ENCODE results near the gene CCDC177. TPM values are rescaled to one million over a fixed set of nuclear protein-coding genes. Genes with fewer than 3 reads are reported as not detected.

Gene CCDC177
- total RNA-seq, 8 experiments from 2014 or later: 0.24 to 4.3 (median 3.5) TPM; not detected in 1

DNA sequence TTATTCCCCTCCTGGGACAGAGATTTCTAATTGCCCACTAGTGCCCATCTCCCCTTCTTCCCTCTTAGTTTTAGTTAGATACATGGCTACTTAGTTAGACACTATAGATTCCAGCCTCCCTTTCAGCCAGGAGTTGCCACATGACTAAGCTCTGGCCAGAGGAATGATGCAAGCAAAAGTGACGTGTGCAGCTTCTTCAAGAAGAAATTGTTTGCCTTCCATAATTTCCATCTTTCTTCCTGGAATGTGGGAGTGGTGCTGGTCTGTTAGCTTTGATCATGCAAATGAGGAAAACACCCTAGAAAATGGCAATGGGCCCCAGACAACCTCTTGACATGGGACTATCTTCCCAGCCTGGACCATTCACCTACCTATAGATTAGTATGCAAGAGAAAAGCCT is 21.4 kb downstream of the CCDC177 start:
- Histone ChIP-seq H3K4me3 (no peak overlapping the region), H3K27ac (no peak overlapping the region), H3K4me1 (replicated peaks in 1 of 2) (peaks cover 0 to 7% of the 10 kb centered on the region in 2 donors)
- ATAC-seq (replicated peaks in 6 of 8): peak in 6 of 8 experiments; percentile 31 to 84 (median 37)
- in situ Hi-C loops (cut with MboI; ENCODE audit: low pct_unique_long_range_greater_than_20kb in 2 of 9, low sequenced_read_pairs in 9 of 9, unreplicated experiment in 9 of 9): no loop called here
- WGBS, 10 experiments: 78% methylated on average over 1 of the region's 1 CpG; no CpG with 5 or more reads in 9 of the 10 experiments

DNA sequence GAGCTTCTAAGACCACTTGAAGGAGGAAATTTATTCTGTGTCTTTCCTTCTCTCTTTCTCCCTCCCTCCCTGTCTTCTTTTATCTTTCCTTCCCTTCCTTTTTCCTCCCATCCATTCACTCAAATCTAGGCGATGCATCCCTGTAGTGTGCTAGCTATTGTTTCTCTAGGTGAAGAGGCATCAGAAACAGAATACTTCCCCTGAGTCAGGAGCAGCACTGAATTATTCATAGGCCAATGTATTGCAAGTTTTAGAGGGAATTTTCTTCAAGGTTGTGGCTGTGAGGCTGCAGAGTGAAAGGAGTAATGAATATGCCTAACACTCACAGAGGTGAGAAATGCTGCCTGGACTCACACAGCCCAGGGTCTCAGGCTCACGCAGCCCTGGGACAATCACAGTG is 23.2 kb downstream of the CCDC177 start:
- Histone ChIP-seq H3K4me3 (no peak overlapping the region), H3K4me1 (replicated peaks in 1 of 2) (peaks cover 7 to 11% of the 10 kb centered on the region in 2 donors), H3K27ac (no peak overlapping the region)
- in situ Hi-C loops (cut with MboI; ENCODE audit: low pct_unique_long_range_greater_than_20kb in 2 of 9, low sequenced_read_pairs in 9 of 9, unreplicated experiment in 9 of 9): no loop called here
- WGBS, 10 experiments: 30 to 66% (median 33%) methylated on average over 1 to 2 of the region's 2 CpGs; no CpG with 5 or more reads in 7 of the 10 experiments
- ATAC-seq (replicated peaks in 6 of 8): no peak

DNA sequence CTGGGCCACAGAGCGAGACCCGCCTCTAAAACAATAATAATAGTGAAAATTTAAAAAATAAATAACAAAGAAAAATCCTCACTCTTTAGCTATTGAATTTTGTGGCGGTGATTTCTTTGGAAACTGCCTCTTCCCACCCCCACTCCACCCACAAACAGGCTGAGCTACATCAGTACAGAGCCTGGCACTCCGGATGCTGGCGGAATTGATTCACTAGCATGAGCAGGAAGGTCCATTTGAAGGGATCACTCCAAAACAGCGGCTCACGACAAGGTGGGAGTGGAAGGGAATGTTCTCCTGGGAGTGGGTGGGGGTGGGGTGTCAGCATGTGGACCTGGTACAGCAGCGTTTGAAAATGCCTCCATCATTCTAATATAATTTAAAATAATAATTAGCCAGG is 26.1 kb downstream of the CCDC177 start:
- ATAC-seq (replicated peaks in 6 of 8): no peak
- Histone ChIP-seq H3K27ac (peak overlapping the region in 1 of 2 donors; percentile 91), H3K4me1 (replicated peaks in 1 of 2) (peaks cover 15 to 21% of the 10 kb centered on the region in 2 donors), H3K4me3 (peak overlapping the region in 1 of 5 donors; percentile 19)
- in situ Hi-C loops (cut with MboI; ENCODE audit: low pct_unique_long_range_greater_than_20kb in 2 of 9, low sequenced_read_pairs in 9 of 9, unreplicated experiment in 9 of 9): no loop called here
- WGBS, 10 experiments: 47 to 100% (median 84%) methylated on average over 1 to 6 of the region's 8 CpGs; no CpG with 5 or more reads in 1 of the 10 experiments

DNA sequence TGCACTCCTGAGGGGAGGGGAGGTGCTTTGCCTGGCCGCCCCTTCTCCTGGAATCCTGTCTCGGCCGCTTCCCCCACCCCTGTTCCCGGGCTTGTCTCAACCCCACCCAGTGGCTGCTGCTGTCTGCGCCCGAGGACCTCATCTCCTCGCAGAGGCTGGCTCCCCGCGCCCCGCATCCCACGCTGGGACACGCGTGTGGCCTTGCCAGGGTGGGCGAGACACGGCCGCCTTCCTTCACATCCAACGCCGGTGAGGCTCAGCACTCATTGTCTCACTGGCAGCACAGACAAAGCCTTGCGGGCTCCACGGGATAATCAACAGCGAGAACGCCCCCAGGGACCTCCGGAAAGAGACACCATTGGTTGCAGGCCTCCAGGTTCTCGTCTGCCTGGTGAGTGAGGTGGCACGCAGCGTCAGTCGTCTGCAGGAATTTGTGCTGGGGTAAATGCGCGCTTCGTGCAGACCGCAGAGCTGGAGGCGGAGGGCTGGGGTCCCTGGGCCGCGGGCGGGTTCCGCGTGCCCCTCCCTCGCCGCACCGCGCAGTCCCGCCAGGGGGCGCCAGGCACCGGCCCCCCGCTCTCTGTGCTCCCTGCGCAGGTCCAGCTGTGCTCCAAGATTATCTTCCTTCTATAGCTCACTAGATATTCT is 26.8 kb downstream of the CCDC177 start:
- WGBS, 10 experiments: 0 to 13% (median 4%) methylated on average over 1 to 16 of the region's 46 CpGs; no CpG with 5 or more reads in 4 of the 10 experiments
- Histone ChIP-seq H3K4me3 (peak overlapping the region; percentile 1 to 19 (median 13)), H3K4me1 (replicated peaks in 1 of 2) (peaks cover 22 to 28% of the 10 kb centered on the region in 2 donors), H3K27ac (peak overlapping the region; percentile 82 to 91)
- ATAC-seq (replicated peaks in 6 of 8): peak; percentile 35 to 87 (median 78)
- in situ Hi-C loops (cut with MboI; ENCODE audit: low pct_unique_long_range_greater_than_20kb in 2 of 9, low sequenced_read_pairs in 9 of 9, unreplicated experiment in 9 of 9): no loop called here

DNA sequence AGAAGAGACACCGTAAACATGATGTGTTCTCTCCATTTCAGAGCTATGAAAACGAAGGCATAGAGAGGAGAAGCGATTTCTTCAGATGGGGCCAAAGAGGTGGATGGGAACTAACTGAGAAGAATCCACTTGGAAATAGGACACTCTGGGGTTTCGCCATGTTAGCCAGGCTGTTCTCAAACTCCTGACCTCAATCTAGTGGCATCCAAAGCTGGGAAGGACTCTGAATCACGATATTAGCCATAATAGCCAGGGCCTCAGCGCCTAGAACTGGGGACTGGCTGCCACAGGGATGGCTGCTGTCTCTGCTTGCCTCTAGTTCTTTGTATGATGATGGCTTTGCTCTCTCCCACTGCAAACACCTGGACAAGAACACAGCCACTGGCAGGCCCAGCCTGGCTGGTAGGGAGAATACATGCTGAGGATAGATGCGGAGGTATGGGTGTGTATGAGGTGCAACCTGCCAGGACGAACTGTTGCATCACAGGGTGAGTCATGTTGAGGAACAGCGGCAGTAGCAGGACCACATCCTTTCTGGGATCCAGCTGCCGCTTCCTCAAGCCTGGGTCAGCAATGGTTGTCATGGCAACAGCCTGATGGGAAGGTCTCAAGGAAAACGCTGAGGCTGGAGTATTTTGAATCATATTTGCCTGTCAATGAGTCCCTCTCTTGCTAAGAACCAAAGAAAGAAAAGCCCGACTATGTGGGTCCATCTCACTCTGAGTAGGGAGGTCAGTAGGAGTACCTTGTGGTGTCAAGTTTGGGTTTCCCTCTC is 31.1 kb downstream of the CCDC177 start:
- in situ Hi-C loops (cut with MboI; ENCODE audit: low pct_unique_long_range_greater_than_20kb in 2 of 9, low sequenced_read_pairs in 9 of 9, unreplicated experiment in 9 of 9): no loop called here

DNA sequence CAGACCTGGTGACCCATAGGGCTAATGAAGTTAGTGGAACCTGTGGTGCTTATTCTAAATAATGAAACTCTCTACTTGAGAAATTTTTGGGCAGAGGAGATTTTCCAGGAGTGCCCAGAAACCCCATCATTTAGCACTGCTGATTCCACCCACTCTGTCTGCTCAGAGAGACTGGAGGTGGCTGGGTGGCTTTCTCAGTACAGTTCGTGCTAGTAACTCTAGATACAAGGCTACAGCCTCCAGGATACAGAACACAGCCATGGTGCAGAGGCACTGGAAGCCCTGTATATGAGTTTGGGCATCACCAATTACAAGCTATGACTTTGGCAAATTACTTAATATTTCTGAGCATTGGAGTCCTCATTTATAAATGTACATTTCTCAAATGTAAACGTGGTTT is 32.4 kb downstream of the CCDC177 start:
- H3K4me1 ChIP-seq (replicated peaks in 1 of 2): peaks cover 22 to 24% of the 10 kb centered on the region in 2 donors
- ATAC-seq (replicated peaks in 6 of 8): no peak

More for the DNA sequence above, 31.1 kb downstream of the CCDC177 start:
- no peak overlapping the region for H3K4me3 ChIP-seq
- peaks cover 25 to 28% of the 10 kb centered on the region in 2 donors for H3K4me1 ChIP-seq (replicated peaks in 1 of 2)
- peak in 7 of 8 experiments; percentile 22 to 88 (median 79) for ATAC-seq (replicated peaks in 6 of 8)
- peak overlapping the region; percentile 80 to 87 for H3K27ac ChIP-seq
- WGBS, 10 experiments: 23 to 64% (median 45%) methylated on average over 3 to 6 of the region's 12 CpGs; no CpG with 5 or more reads in 1 of the 10 experiments

DNA sequence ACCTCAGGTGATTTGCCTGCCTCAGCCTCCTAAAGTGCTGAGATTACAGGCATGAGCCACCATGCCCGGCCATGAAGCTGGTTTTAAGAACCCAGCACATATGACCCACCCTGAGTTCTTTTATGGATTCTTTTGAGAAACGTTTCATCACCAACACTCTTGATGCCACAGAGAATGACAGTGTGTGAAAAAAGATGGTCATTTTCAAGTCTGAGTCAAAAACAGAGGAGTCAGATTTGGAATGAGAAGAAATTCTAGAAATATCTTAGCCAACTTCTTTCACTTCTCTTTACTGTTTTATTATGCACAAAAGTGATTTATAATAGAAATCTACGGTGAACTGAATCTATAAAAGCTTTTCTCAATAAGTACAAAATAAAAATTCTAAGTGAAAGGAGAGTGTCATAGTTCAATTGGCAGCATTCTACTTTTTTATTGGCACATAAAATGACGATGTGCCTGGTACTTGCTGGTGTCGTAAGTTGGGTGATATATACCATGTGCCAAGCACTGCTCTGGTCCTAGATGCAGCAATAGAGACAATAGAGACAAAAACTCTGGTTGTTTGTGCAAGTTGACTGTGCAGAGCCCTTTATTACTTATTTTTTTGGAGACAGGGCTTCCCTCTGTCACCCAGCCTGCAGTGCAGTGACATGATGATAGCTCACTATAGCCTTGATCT is 33.9 kb downstream of the CCDC177 start:
- 0 to 87% (median 78%) methylated on average over 1 to 5 of the region's 5 CpGs; no CpG with 5 or more reads in 1 of the 10 experiments for WGBS, 10 experiments
- no peak overlapping the region for H3K27ac ChIP-seq
- in situ Hi-C loops (cut with MboI; ENCODE audit: low pct_unique_long_range_greater_than_20kb in 2 of 9, low sequenced_read_pairs in 9 of 9, unreplicated experiment in 9 of 9): no loop called here
- H3K4me3 ChIP-seq: no peak overlapping the region
- H3K4me1 ChIP-seq (replicated peaks in 1 of 2): peaks cover 21 to 22% of the 10 kb centered on the region in 2 donors
- no peak for ATAC-seq (replicated peaks in 6 of 8)

More for the DNA sequence above, 32.4 kb downstream of the CCDC177 start:
- Histone ChIP-seq H3K27ac (no peak overlapping the region), H3K4me3 (no peak overlapping the region)
- in situ Hi-C loops (cut with MboI; ENCODE audit: low pct_unique_long_range_greater_than_20kb in 2 of 9, low sequenced_read_pairs in 9 of 9, unreplicated experiment in 9 of 9): no loop called here
- WGBS, 10 experiments: 33 to 79% (median 51%) methylated on average over 1 to 2 of the region's 2 CpGs; no CpG with 5 or more reads in 4 of the 10 experiments

DNA sequence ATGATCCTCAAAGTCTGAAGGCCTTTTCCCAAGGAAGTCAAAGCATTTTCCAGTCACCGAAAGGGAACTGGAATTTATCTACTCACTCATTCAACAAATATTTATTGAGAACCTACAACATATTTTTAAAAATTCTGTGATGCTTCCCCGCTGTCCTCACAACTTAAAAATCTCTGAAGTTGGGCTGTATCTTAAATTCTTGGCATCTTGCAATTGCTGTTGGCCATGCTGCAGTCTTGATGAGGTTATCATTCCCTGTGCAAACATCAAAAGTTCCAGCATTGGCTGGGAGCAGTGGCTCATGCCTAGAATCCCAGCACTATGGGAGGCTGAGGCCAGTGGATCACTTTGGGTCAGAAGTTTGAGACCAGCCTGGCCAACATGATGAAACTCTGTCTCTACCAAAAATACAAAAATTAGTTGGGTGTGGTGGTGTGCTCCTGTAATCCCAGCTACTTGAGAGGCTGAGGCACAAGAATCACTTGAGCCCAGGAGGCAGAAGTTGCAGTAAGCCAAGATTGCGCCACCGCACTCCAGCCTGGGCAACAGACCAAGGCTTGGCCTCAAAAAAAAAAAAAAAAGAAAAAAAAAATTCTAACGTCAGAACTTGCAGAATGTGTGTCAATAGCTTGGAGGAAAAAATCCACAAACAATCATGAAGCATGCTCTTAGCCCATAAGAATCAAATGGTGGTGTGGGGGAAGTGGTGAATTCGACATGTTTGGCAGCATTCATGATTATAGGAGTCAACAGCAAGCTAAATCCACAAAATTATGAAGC is 34.9 kb downstream of the CCDC177 start:
- H3K4me1 ChIP-seq (replicated peaks in 1 of 2): peaks cover 21 to 22% of the 10 kb centered on the region in 2 donors
- no peak overlapping the region for H3K27ac ChIP-seq
- 41 to 97% (median 71%) methylated on average over 3 to 6 of the region's 6 CpGs for WGBS, 10 experiments
- in situ Hi-C loops (cut with MboI; ENCODE audit: low pct_unique_long_range_greater_than_20kb in 2 of 9, low sequenced_read_pairs in 9 of 9, unreplicated experiment in 9 of 9): no loop called here
- ATAC-seq (replicated peaks in 6 of 8): no peak
- H3K4me3 ChIP-seq: no peak overlapping the region

DNA sequence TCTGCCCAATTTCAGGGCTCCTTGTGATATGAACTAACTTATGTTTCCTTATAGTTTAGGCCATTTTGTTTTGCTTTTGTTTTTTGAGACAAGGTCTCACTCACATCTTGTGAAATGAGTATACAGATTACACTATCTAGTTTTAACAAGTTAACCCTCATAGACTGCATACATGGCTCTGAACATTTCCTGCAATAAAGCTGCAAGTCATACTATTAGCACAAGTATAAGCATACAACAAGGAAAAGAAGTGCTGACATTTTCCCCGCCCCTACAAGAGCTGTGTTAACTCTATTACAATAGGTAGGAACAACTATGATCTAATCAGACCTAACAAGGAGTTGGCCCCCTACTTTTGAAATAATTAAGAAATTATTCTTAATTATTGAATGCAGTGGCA is 35.9 kb downstream of the CCDC177 start:
- ATAC-seq (replicated peaks in 6 of 8): no peak
- Histone ChIP-seq H3K27ac (no peak overlapping the region), H3K4me1 (replicated peaks in 1 of 2) (peaks cover 14 to 16% of the 10 kb centered on the region in 2 donors), H3K4me3 (no peak overlapping the region)
- 57 to 100% (median 100%) methylated on average over 1 of the region's 1 CpG; no CpG with 5 or more reads in 5 of the 10 experiments for WGBS, 10 experiments
- in situ Hi-C loops (cut with MboI; ENCODE audit: low pct_unique_long_range_greater_than_20kb in 2 of 9, low sequenced_read_pairs in 9 of 9, unreplicated experiment in 9 of 9): no loop called here

DNA sequence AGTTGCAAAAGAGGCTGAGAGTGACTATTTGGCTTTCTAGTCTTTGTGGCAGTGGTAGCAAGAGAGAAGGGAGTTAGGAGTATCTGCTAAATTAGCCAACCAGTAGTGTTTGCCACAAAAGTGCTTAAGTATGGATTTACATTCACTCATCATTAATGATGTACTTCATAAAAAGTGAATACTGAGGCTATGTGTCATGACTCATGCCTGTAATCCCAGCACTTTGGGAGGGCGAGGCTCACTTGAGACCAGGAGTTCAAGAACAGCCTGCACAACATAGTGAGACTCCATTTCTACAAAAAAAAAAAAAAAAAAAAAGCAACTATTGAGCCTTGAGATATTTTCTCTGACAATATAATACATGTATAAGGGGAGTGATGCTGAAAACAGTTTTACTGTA is 36.8 kb downstream of the CCDC177 start:
- in situ Hi-C loops (cut with MboI; ENCODE audit: low pct_unique_long_range_greater_than_20kb in 2 of 9, low sequenced_read_pairs in 9 of 9, unreplicated experiment in 9 of 9): no loop called here
- 67 to 92% (median 73%) methylated on average over 1 of the region's 1 CpG; no CpG with 5 or more reads in 5 of the 10 experiments for WGBS, 10 experiments
- ATAC-seq (replicated peaks in 6 of 8): peak in 2 of 8 experiments; percentile 55 to 75

DNA sequence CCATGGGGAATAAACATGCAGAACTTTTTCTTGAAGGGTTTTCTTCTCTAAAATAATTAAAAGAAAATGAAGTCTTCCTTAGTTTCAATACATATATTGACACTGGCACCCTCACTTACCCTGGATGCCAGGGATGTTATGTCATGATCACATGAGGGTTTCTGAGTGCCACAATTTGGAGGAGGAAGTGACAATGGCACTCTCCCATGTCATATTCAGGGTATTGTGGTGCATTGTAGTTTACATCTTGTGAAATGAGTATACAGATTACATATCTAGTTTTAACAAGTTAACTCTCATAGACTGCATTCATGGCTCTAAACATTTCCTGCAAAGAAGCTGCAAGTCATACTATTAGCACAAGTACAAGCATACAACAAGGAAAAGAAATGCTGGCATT is 37.7 kb downstream of the CCDC177 start:
- in situ Hi-C loops (cut with MboI; ENCODE audit: low pct_unique_long_range_greater_than_20kb in 2 of 9, low sequenced_read_pairs in 9 of 9, unreplicated experiment in 9 of 9): no loop called here
- Histone ChIP-seq H3K27ac (no peak overlapping the region), H3K4me3 (no peak overlapping the region), H3K4me1 (replicated peaks in 1 of 2) (no peaks in the 10 kb centered on the region)
- no peak for ATAC-seq (replicated peaks in 6 of 8)

More for the DNA sequence above, 36.8 kb downstream of the CCDC177 start:
- H3K27ac ChIP-seq: no peak overlapping the region
- H3K4me1 ChIP-seq (replicated peaks in 1 of 2): peaks cover 5 to 7% of the 10 kb centered on the region in 2 donors
- no peak overlapping the region for H3K4me3 ChIP-seq

DNA sequence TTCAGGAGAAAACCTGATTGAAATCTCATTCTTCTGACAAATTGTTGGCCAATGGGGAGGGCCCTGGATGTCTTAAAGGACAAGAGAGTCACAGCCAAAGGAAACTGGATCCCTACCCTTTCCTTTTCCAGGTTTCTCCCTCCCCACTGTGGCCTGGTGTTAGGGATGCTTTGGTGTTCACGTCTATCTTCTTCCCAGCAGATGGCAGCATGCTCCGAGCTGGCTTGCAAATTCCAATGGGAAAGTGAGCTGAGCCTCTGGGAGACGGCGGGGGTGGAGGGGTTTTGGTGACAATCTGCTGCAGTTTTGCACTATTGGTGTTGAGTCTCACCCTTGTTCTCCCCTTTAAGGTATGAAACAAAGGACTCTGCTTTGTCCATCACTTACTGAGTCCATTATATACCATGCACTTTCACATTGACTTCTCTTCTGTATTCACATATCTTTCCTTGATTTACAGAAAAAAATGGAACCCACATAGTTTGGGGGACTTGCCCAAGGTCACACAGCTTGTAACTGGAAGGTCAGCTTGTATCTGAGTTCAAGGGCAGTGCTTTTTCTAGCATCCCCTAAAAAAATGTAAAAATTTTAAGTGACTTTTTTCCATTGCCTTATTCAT is 39.3 kb downstream of the CCDC177 start:
- H3K4me1 ChIP-seq (replicated peaks in 1 of 2): no peaks in the 10 kb centered on the region
- no peak overlapping the region for H3K27ac ChIP-seq
- H3K4me3 ChIP-seq: no peak overlapping the region
- WGBS, 10 experiments: 0 to 4% (median 0%) methylated on average over 2 to 4 of the region's 4 CpGs; no CpG with 5 or more reads in 3 of the 10 experiments
- peak; percentile 47 to 96 (median 84) for ATAC-seq (replicated peaks in 6 of 8)
- in situ Hi-C loops (cut with MboI; ENCODE audit: low pct_unique_long_range_greater_than_20kb in 2 of 9, low sequenced_read_pairs in 9 of 9, unreplicated experiment in 9 of 9): no loop called here
